GM23338 (cell line): Measurements from ENCODE around the gene LRATD1. TPM values are rescaled to one million over a fixed set of nuclear protein-coding genes. Genes with fewer than 3 reads are reported as not detected.

ENCODE experiments used
- ATAC-seq: fragments of 200-7000 bp; cut with Tn5 transposase; 3 replicates; pipeline ENCODE4 v1.9.1; 2020
- DNase-seq: peaks from one replicate; pipeline ENCODE4 v3.0.0-alpha.2; 2015; ENCODE audit warnings: low spot score
- H2AFZ ChIP-seq: fragments of 200-600 bp; sonication (generic); 2 replicates; pipeline ENCODE4 v1.8.0; 2016; ENCODE audit warnings: antibody characterized with exemption, mild to moderate bottlenecking, moderate library complexity
- H3F3A ChIP-seq: fragments of 200-600 bp; sonication (generic); replicated peaks from 2 replicates; pipeline ENCODE4 v1.8.0; 2017; ENCODE audit warnings: antibody characterized with exemption, mixed run types, low read depth
- H3K27ac ChIP-seq: fragments of 200-600 bp; sonication (generic); 2 replicates; pipeline ENCODE4 v1.6.1; 2016; ENCODE audit warnings: low read depth
- H3K27me3 ChIP-seq: fragments of 200-600 bp; sonication (generic); 2 replicates; pipeline ENCODE4 v1.8.0; 2016; ENCODE audit warnings: mild to moderate bottlenecking, mixed run types, moderate library complexity; ENCODE audit not compliant: insufficient read depth
- H3K36me3 ChIP-seq: fragments of 200-600 bp; sonication (generic); 2 replicates; pipeline ENCODE4 v1.8.0; 2016; ENCODE audit warnings: mild to moderate bottlenecking; ENCODE audit not compliant: insufficient read depth
- H3K4me1 ChIP-seq: fragments of 200-600 bp; sonication (generic); 2 replicates; pipeline ENCODE4 v1.8.0; 2016; ENCODE audit warnings: mild to moderate bottlenecking, moderate library complexity; ENCODE audit not compliant: insufficient read depth
- H3K4me2 ChIP-seq: fragments of 200-600 bp; sonication (generic); 2 replicates; pipeline ENCODE4 v1.7.1; 2017; ENCODE audit warnings: mixed run types
- H3K4me3 ChIP-seq: fragments of 200-600 bp; sonication (generic); 2 replicates; pipeline ENCODE4 v1.6.1; 2016; ENCODE audit warnings: mixed run types
- H3K79me2 ChIP-seq: fragments of 200-600 bp; sonication (generic); replicated peaks from 2 replicates; pipeline ENCODE4 v1.8.0; 2017; ENCODE audit warnings: mild to moderate bottlenecking; ENCODE audit not compliant: insufficient read depth
- H3K9me2 ChIP-seq: fragments of 200-600 bp; sonication (generic); 2 replicates; pipeline ENCODE4 v1.8.0; 2017; ENCODE audit not compliant: insufficient read depth
- H4K20me1 ChIP-seq: fragments of 200-600 bp; sonication (generic); replicated peaks from 2 replicates; pipeline ENCODE4 v1.8.0; 2017; ENCODE audit warnings: mild to moderate bottlenecking; ENCODE audit not compliant: insufficient read depth
- H3K27ac Mint-ChIP-seq: 2 replicates; pipeline ENCODE4 v1.8.0; 2020; ENCODE audit warnings: inconsistent platforms, mild to moderate bottlenecking, moderate library complexity, mixed read lengths
- H3K27me3 Mint-ChIP-seq: 3 replicates; pipeline ENCODE4 v1.8.0; 2022; ENCODE audit warnings: low read depth, mild to moderate bottlenecking, moderate library complexity, mixed read lengths, inconsistent platforms; ENCODE audit not compliant: insufficient read depth, poor library complexity
- H3K36me3 Mint-ChIP-seq: 3 replicates; pipeline ENCODE4 v1.8.0; 2021; ENCODE audit warnings: low read depth, mild to moderate bottlenecking, inconsistent platforms, moderate library complexity, mixed read lengths
- H3K4me1 Mint-ChIP-seq: 3 replicates; pipeline ENCODE4 v1.8.0; 2020; ENCODE audit warnings: mild to moderate bottlenecking, inconsistent platforms, mixed read lengths
- H3K4me3 Mint-ChIP-seq: 3 replicates; pipeline ENCODE4 v1.8.0; 2021; ENCODE audit warnings: moderate library complexity, mild to moderate bottlenecking, inconsistent platforms, mixed read lengths
- H3K9me3 Mint-ChIP-seq: 3 replicates; pipeline ENCODE4 v1.8.0; 2020; ENCODE audit warnings: moderate library complexity, mild to moderate bottlenecking, inconsistent platforms, mixed read lengths
- CREB1 ChIP-seq: fragments of 250-450 bp; sonication (Bioruptor Pico); IDR thresholded peaks from 2 replicates; pipeline ENCODE4 v1.5.0; 2020; ENCODE audit warnings: low read depth, mild to moderate bottlenecking, moderate library complexity
- EZH2 ChIP-seq: fragments of 200-600 bp; sonication (generic); IDR thresholded peaks from one replicate; pipeline ENCODE4 v1.8.0; 2017; ENCODE audit warnings: antibody characterized with exemption, mild to moderate bottlenecking, low read depth; ENCODE audit not compliant: unreplicated experiment
- EZH2phosphoT487 ChIP-seq: fragments of 200-600 bp; sonication (generic); IDR thresholded peaks from one replicate; pipeline ENCODE4 v1.8.1; 2018; ENCODE audit warnings: antibody characterized with exemption; ENCODE audit not compliant: unreplicated experiment
- POLR2AphosphoS5 ChIP-seq: IDR thresholded peaks from 2 replicates; pipeline ENCODE4 v1.6.1; 2016; ENCODE audit warnings: antibody characterized with exemption, low read depth
- ZNF114 ChIP-seq: fragments of 250-450 bp; sonication (Bioruptor Pico); IDR thresholded peaks from 2 replicates; pipeline ENCODE4 v1.5.0; 2020; ENCODE audit warnings: mild to moderate bottlenecking, moderate library complexity
- polyA plus RNA-seq: library from polyadenylated mRNA; unstranded; fragments of >200 nt; fragmentation: Nextera tagmentation; extraction: Ambion mirVana; gene quantifications from 2 replicates; pipeline ENCODE4 v1.2.1, GENCODE V29; 2016
- total RNA-seq: library from RNA; depleted of rRNA; stranded (reverse); fragments of >200 nt; shearing (Covaris generic); gene quantifications from 2 replicates; pipeline ENCODE4 v1.2.3, GENCODE V29; 2014
- TF ChIP-seq, protein P1 (sequence below): fragments of 250-450 bp; sonication (Bioruptor Pico); IDR thresholded peaks from 2 replicates; pipeline ENCODE4 v1.5.0; 2020; ENCODE audit warnings: mild to moderate bottlenecking, moderate library complexity
- TF ChIP-seq, protein P2 (sequence below), 2 experiments: fragments of 200-600 bp in 1 of 2; sonication (generic) in 1 of 2; conservative IDR thresholded peaks; 2 replicates each; pipeline versions ENCODE4 v1.5.1 to v1.6.1; 2016 to 2017; ENCODE audit warnings: antibody characterized with exemption in 2 of 2, low read depth in 2 of 2, mild to moderate bottlenecking in 2 of 2, moderate library complexity in 1 of 2

LRATD1 gene
- total and polyA plus RNA-seq, 2 experiments from 2014 or later, result 2.7 to 5.7 TPM

DNA sequence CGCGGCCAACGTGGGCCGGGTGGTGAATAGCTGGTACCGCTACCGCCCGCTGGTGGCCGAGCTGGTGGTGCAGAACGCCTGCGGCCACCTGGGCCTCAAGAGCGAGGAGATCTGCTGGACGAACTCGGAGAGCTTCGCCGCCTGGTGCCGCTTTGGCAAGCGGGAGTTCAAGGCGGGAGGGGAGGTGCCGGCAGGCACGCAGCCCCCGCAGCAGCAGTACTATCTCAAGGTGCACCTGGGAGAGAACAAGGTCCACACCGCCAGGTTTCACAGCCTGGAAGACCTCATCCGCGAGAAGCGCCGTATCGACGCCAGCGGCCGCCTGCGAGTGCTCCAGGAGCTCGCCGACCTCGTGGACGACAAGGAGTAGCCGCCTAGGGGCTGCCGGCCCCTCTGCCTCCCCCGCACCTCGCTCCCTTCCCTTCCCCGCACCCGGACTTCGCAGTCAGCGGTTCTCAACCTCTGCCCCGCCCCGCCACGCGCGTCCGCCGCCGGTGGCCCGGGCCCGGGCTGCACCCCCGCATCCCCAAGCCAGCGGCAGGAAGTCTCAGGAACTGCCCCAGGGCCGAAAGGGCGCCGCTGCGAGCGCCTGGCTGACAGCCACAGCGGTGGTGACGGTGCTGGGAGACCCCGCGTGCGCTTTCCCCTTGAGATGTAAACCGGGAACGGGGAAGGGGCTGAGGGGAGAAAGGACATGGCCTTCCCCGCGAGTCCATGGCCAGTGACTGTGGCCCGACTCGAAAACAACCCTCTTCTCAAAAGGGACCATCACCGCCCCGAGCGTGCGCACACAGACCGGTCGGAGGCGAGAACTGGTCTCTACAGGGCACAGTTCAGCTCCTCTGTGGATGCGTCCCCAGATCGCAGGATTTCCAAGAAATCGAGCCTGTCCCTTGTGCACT lies 2.2 kb downstream of the LRATD1 start (continued):
- TF ChIP-seq, protein P1, sequence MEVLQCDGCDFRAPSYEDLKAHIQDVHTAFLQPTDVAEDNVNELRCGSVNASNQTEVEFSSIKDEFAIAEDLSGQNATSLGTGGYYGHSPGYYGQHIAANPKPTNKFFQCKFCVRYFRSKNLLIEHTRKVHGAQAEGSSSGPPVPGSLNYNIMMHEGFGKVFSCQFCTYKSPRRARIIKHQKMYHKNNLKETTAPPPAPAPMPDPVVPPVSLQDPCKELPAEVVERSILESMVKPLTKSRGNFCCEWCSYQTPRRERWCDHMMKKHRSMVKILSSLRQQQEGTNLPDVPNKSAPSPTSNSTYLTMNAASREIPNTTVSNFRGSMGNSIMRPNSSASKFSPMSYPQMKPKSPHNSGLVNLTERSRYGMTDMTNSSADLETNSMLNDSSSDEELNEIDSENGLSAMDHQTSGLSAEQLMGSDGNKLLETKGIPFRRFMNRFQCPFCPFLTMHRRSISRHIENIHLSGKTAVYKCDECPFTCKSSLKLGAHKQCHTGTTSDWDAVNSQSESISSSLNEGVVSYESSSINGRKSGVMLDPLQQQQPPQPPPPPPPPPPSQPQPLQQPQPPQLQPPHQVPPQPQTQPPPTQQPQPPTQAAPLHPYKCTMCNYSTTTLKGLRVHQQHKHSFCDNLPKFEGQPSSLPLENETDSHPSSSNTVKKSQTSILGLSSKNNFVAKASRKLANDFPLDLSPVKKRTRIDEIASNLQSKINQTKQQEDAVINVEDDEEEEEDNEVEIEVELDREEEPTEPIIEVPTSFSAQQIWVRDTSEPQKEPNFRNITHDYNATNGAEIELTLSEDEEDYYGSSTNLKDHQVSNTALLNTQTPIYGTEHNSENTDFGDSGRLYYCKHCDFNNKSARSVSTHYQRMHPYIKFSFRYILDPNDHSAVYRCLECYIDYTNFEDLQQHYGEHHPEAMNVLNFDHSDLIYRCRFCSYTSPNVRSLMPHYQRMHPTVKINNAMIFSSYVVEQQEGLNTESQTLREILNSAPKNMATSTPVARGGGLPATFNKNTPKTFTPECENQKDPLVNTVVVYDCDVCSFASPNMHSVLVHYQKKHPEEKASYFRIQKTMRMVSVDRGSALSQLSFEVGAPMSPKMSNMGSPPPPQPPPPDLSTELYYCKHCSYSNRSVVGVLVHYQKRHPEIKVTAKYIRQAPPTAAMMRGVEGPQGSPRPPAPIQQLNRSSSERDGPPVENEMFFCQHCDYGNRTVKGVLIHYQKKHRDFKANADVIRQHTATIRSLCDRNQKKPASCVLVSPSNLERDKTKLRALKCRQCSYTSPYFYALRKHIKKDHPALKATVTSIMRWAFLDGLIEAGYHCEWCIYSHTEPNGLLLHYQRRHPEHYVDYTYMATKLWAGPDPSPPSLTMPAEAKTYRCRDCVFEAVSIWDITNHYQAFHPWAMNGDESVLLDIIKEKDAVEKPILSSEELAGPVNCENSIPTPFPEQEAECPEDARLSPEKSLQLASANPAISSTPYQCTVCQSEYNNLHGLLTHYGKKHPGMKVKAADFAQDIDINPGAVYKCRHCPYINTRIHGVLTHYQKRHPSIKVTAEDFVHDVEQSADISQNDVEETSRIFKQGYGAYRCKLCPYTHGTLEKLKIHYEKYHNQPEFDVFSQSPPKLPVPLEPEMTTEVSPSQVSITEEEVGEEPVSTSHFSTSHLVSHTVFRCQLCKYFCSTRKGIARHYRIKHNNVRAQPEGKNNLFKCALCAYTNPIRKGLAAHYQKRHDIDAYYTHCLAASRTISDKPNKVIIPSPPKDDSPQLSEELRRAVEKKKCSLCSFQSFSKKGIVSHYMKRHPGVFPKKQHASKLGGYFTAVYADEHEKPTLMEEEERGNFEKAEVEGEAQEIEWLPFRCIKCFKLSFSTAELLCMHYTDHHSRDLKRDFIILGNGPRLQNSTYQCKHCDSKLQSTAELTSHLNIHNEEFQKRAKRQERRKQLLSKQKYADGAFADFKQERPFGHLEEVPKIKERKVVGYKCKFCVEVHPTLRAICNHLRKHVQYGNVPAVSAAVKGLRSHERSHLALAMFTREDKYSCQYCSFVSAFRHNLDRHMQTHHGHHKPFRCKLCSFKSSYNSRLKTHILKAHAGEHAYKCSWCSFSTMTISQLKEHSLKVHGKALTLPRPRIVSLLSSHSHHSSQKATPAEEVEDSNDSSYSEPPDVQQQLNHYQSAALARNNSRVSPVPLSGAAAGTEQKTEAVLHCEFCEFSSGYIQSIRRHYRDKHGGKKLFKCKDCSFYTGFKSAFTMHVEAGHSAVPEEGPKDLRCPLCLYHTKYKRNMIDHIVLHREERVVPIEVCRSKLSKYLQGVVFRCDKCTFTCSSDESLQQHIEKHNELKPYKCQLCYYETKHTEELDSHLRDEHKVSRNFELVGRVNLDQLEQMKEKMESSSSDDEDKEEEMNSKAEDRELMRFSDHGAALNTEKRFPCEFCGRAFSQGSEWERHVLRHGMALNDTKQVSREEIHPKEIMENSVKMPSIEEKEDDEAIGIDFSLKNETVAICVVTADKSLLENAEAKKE (CRISPR knock-in tag), result peak; percentile 70
- TF ChIP-seq, protein P2, sequence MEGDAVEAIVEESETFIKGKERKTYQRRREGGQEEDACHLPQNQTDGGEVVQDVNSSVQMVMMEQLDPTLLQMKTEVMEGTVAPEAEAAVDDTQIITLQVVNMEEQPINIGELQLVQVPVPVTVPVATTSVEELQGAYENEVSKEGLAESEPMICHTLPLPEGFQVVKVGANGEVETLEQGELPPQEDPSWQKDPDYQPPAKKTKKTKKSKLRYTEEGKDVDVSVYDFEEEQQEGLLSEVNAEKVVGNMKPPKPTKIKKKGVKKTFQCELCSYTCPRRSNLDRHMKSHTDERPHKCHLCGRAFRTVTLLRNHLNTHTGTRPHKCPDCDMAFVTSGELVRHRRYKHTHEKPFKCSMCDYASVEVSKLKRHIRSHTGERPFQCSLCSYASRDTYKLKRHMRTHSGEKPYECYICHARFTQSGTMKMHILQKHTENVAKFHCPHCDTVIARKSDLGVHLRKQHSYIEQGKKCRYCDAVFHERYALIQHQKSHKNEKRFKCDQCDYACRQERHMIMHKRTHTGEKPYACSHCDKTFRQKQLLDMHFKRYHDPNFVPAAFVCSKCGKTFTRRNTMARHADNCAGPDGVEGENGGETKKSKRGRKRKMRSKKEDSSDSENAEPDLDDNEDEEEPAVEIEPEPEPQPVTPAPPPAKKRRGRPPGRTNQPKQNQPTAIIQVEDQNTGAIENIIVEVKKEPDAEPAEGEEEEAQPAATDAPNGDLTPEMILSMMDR (conservative IDR thresholded peaks at IDR 0.05; ENCODE audit: low read depth in 2 of 2), result peak; percentile 55 to 76
- peak; percentile 51; the same call in 1 of the 2 replicates for TF ChIP-seq ZNF114
- peak; percentile 51 for TF ChIP-seq EZH2

DNA sequence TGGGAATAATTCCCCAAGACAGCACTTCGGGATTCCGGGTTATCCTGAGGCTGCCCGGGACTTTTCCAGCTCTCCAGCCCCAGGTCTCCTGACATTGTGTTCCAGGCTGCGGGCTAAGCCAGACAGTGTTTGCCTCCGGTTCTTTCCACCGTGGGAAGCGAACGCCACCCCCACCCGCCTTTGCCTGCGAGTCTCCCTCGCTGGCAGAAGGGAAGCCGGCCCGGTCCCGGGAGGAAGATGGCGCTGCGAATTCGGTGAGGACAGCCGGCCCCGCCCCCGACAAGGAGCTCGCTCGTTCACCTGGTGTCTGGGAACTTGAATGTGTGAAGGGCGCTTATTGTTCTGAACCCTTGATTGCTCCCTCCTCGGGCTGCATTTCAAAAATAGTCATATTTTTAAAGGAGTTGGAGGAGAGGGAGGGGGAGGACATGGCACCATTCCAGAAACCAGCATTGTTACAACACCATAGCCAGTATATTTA lies 2.9 kb downstream of the LRATD1 start:
- Histone ChIP-seq H3K4me2 (peak overlapping the region; percentile 97), H4K20me1 (no peaks in the 10 kb centered on the region), H2AFZ (peak overlapping the region; percentile 91), H3K27ac (no peak overlapping the region), H3K4me1 (peaks cover 14% of the 10 kb centered on the region), H3K27me3 (peaks cover 67% of the 10 kb centered on the region), H3K36me3 (no peaks in the 10 kb centered on the region), H3K79me2 (no peaks in the 10 kb centered on the region), H3K4me3 (peak overlapping the region; percentile 77), H3F3A (no peaks in the 10 kb centered on the region), H3K9me2 (no peaks in the 10 kb centered on the region)
- H3K36me3 Mint-ChIP-seq, result no peaks in the 10 kb centered on the region; the same call in 2 of the 3 replicates
- H3K27me3 Mint-ChIP-seq, result peaks cover 48% of the 10 kb centered on the region
- peaks cover 27% of the 10 kb centered on the region for H3K4me1 Mint-ChIP-seq
- DNase-seq (peak; percentile 81), ATAC-seq (peak; percentile 11)
- peak overlapping the region; percentile 80 for H3K4me3 Mint-ChIP-seq
- H3K9me3 Mint-ChIP-seq, result no peaks in the 10 kb centered on the region
- H3K27ac Mint-ChIP-seq, result no peak overlapping the region
- no peak for TF ChIP-seq EZH2phosphoT487
- TF ChIP-seq POLR2AphosphoS5, result no peak
- no peak for TF ChIP-seq CREB1
